ENCODE data around the gene ACOD1. TPM values are rescaled to one million over a fixed set of nuclear protein-coding genes. Genes with fewer than 3 reads are reported as not detected.
A peak's percentile ranks its signal among the peaks of the same experiment; 100 is the strongest.

ACOD1 gene
- total and polyA plus RNA-seq, 8 donors: 1.6 TPM; not detected in 7

GRCh38 chr13:76992548-76993001 lies 44.3 kb downstream of the ACOD1 start:
- Histone ChIP-seq H3K9me3 (no peaks in the 10 kb centered on the region), H3K4me1 (peaks cover 0 to 30% of the 10 kb centered on the region in 2 donors), H3K36me3 (peaks cover 0 to 17% of the 10 kb centered on the region in 2 donors), H3K27me3 (no peaks in the 10 kb centered on the region), H3K27ac (peak overlapping the region; percentile 86 to 93), H3K4me3 (peak overlapping the region; percentile 59 to 79)
- DNase-seq: peak in 3 of 4 donors; percentile 34 to 47 (median 44)
- intact Hi-C loops (cut with DNase I): no loop called here
- TF ChIP-seq, protein P1, sequence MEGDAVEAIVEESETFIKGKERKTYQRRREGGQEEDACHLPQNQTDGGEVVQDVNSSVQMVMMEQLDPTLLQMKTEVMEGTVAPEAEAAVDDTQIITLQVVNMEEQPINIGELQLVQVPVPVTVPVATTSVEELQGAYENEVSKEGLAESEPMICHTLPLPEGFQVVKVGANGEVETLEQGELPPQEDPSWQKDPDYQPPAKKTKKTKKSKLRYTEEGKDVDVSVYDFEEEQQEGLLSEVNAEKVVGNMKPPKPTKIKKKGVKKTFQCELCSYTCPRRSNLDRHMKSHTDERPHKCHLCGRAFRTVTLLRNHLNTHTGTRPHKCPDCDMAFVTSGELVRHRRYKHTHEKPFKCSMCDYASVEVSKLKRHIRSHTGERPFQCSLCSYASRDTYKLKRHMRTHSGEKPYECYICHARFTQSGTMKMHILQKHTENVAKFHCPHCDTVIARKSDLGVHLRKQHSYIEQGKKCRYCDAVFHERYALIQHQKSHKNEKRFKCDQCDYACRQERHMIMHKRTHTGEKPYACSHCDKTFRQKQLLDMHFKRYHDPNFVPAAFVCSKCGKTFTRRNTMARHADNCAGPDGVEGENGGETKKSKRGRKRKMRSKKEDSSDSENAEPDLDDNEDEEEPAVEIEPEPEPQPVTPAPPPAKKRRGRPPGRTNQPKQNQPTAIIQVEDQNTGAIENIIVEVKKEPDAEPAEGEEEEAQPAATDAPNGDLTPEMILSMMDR (IDR thresholded peaks at IDR 0.05): no peak
- ATAC-seq: peak; percentile 28

- intact Hi-C loops (cut with DNase I): no loop called here
- H3K27me3 ChIP-seq: no peaks in the 10 kb centered on the region
- H3K4me3 ChIP-seq: peak overlapping the region; percentile 59 to 79
- no peak for ATAC-seq
- peak overlapping the region; percentile 86 to 93 for H3K27ac ChIP-seq
- H3K9me3 ChIP-seq: no peaks in the 10 kb centered on the region
- H3K36me3 ChIP-seq: peaks cover 0 to 20% of the 10 kb centered on the region in 2 donors
- DNase-seq: no peak
- H3K4me1 ChIP-seq: peaks cover 0 to 30% of the 10 kb centered on the region in 2 donors
- TF ChIP-seq, protein P1 (IDR thresholded peaks at IDR 0.05): no peak
Observed at GRCh38 chr13:76993021-76993420, 44.7 kb downstream of the ACOD1 start.

GRCh38 chr13:76993473-76993872 lies 45.2 kb downstream of the ACOD1 start:
- ATAC-seq (no peak), DNase-seq (no peak)
- Histone ChIP-seq H3K4me1 (peaks cover 0 to 30% of the 10 kb centered on the region in 2 donors), H3K36me3 (peaks cover 0 to 23% of the 10 kb centered on the region in 2 donors), H3K9me3 (no peaks in the 10 kb centered on the region), H3K27me3 (no peaks in the 10 kb centered on the region), H3K4me3 (peak overlapping the region in 1 of 2 donors; percentile 79), H3K27ac (no peak overlapping the region)
- TF ChIP-seq, protein P1 (IDR thresholded peaks at IDR 0.05): no peak
- intact Hi-C loops (cut with DNase I): no loop called here

DNA sequence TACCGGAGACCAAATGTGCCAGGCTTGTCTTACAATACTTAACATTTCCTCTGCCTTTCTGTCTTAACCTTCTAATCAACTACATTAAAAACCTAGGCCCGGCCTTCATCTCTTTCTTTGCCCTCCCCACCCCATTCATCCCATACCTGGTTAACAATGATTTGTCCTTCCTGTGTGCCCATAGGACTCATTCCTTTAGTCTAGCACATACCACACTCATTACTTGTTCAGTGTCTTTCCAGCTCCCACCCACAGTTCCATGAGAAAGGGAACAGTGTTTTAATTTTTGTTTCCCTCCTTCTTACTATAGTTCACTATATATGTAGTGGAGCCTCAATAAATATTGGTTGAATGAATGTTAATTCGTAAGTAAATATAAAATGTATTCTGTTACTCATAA lies 46.0 kb downstream of the ACOD1 start:
- Histone ChIP-seq H3K36me3 (peaks cover 0 to 30% of the 10 kb centered on the region in 2 donors), H3K9me3 (no peaks in the 10 kb centered on the region), H3K27me3 (no peaks in the 10 kb centered on the region), H3K4me1 (peaks cover 0 to 30% of the 10 kb centered on the region in 2 donors), H3K27ac (no peak overlapping the region), H3K4me3 (no peak overlapping the region)
- no peak for DNase-seq
- no peak for ATAC-seq
- TF ChIP-seq, protein P1 (IDR thresholded peaks at IDR 0.05): no peak
- intact Hi-C loops (cut with DNase I): no loop called here

DNA sequence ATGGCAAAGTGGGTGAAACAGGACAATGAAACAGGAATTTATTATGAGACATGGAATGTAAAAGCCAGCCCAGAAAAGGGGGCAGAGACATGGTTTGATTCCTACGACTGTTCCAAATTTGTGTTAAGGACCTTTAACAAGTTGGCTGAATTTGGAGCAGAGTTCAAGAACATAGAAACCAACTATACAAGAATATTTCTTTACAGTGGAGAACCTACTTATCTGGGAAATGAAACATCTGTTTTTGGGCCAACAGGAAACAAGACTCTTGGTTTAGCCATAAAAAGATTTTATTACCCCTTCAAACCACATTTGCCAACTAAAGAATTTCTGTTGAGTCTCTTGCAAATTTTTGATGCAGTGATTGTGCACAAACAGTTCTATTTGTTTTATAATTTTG lies 52.2 kb downstream of the ACOD1 start:
- Histone ChIP-seq H3K4me3 (no peak overlapping the region), H3K36me3 (peaks cover 0 to 56% of the 10 kb centered on the region in 2 donors), H3K27ac (no peak overlapping the region), H3K4me1 (peaks cover 0 to 31% of the 10 kb centered on the region in 2 donors), H3K9me3 (no peaks in the 10 kb centered on the region), H3K27me3 (no peaks in the 10 kb centered on the region)
- DNase-seq (no peak), ATAC-seq (no peak)
- intact Hi-C loops (cut with DNase I): no loop called here
- TF ChIP-seq, protein P1 (IDR thresholded peaks at IDR 0.05): no peak
